CD14-positive monocyte (primary cell): ENCODE measurements around the gene HMGN5. TPM values are rescaled to one million over a fixed set of nuclear protein-coding genes. Genes with fewer than 3 reads are reported as not detected.

Source experiments
- DNase-seq, 3 donors: peaks; one replicate each; pipeline ENCODE4 v3.0.0-alpha.2; 2011 to 2022
- H2AFZ ChIP-seq: 2 replicates; pipeline ENCODE4 v1.6.0; 2012; ENCODE audit warnings: mild to moderate bottlenecking, low read depth, low read length, inconsistent platforms; ENCODE audit not compliant: insufficient read depth, poor library complexity, severe bottlenecking
- H3K27ac ChIP-seq, 2 donors: 1 replicate in 1 of 2; 2 replicates in 1 of 2; pipeline ENCODE4 v1.5.1; 2012 to 2013; ENCODE audit warnings: low read length in 2 of 2, control low read depth in 1 of 2, inconsistent platforms in 1 of 2, low read depth in 1 of 2, mild to moderate bottlenecking in 1 of 2
- H3K27me3 ChIP-seq, 2 donors: one replicate each; pipeline versions ENCODE4 v1.6.0 to v1.6.1; 2011 to 2013; ENCODE audit warnings: low read length in 2 of 2; ENCODE audit not compliant: control insufficient read depth in 2 of 2, insufficient read depth in 2 of 2
- H3K36me3 ChIP-seq, 2 donors: replicated peaks in 1 of 2; 1 replicate in 1 of 2; 2 replicates in 1 of 2; pipeline versions ENCODE4 v1.5.1 to v1.6.1; 2012 to 2013; ENCODE audit warnings: low read length in 2 of 2, control low read depth in 1 of 2, inconsistent platforms in 1 of 2, mild to moderate bottlenecking in 1 of 2; ENCODE audit not compliant: insufficient read depth in 2 of 2, control insufficient read depth in 1 of 2
- H3K4me1 ChIP-seq, 2 donors: 1 replicate in 1 of 2; 2 replicates in 1 of 2; pipeline versions ENCODE4 v1.5.1 to v1.6.1; 2012 to 2013; ENCODE audit warnings: low read length in 2 of 2, control low read depth in 1 of 2, inconsistent platforms in 1 of 2, mild to moderate bottlenecking in 1 of 2, moderate library complexity in 1 of 2; ENCODE audit not compliant: insufficient read depth in 2 of 2, control insufficient read depth in 1 of 2
- H3K4me2 ChIP-seq: replicated peaks from 2 replicates; pipeline ENCODE3; 2012; ENCODE audit warnings: low read length, moderate library complexity, mild to moderate bottlenecking; ENCODE audit not compliant: poor library complexity, severe bottlenecking; ENCODE audit errors: extremely low read depth
- H3K4me3 ChIP-seq, 3 experiments: fragments of 200-600 bp in 1 of 3; sonication (generic) in 1 of 3; replicated peaks in 1 of 3; 1 replicate in 2 of 3; 2 replicates in 1 of 3; pipeline ENCODE4 v1.5.1; 2011 to 2013; ENCODE audit warnings: low read length in 3 of 3, mild to moderate bottlenecking in 3 of 3, control low read depth in 2 of 3, low read depth in 2 of 3, inconsistent platforms in 1 of 3, moderate library complexity in 1 of 3
- H3K79me2 ChIP-seq: 2 replicates; pipeline ENCODE4 v1.6.0; 2012; ENCODE audit warnings: mild to moderate bottlenecking, control low read depth, inconsistent platforms, low read length, moderate library complexity; ENCODE audit not compliant: insufficient read depth
- H3K9ac ChIP-seq: 2 replicates; pipeline ENCODE4 v1.6.0; 2017; ENCODE audit warnings: low read length, mild to moderate bottlenecking; ENCODE audit not compliant: insufficient read depth, poor library complexity, severe bottlenecking
- H3K9me3 ChIP-seq, 2 donors: replicated peaks in 1 of 2; 1 replicate in 1 of 2; 2 replicates in 1 of 2; pipeline versions ENCODE4 v1.5.1 to v1.6.1; 2012 to 2013; ENCODE audit warnings: low read length in 2 of 2, control low read depth in 1 of 2; ENCODE audit not compliant: control insufficient read depth in 1 of 2, insufficient read depth in 1 of 2
- H4K20me1 ChIP-seq: 2 replicates; pipeline ENCODE4 v1.6.0; 2012; ENCODE audit warnings: mild to moderate bottlenecking, low read length, control low read depth, moderate library complexity; ENCODE audit not compliant: insufficient read depth
- H3K27ac Mint-ChIP-seq, 7 donors: one replicate each; pipeline ENCODE4 v1.8.0; 2020; ENCODE audit warnings: mild to moderate bottlenecking in 7 of 7, mixed read lengths in 7 of 7, moderate library complexity in 6 of 7, inconsistent platforms in 2 of 7
- H3K27me3 Mint-ChIP-seq, 3 donors: one replicate each; pipeline ENCODE4 v1.8.0; 2021 to 2022; ENCODE audit warnings: low read depth in 3 of 3, mild to moderate bottlenecking in 3 of 3, mixed read lengths in 3 of 3, moderate library complexity in 3 of 3, inconsistent platforms in 1 of 3
- H3K36me3 Mint-ChIP-seq, 2 donors: one replicate each; pipeline ENCODE4 v1.8.0; 2020; ENCODE audit warnings: mixed read lengths in 2 of 2, inconsistent platforms in 1 of 2, mild to moderate bottlenecking in 1 of 2
- H3K4me1 Mint-ChIP-seq: one replicate; pipeline ENCODE4 v1.8.0; 2020; ENCODE audit warnings: mild to moderate bottlenecking, mixed read lengths
- H3K4me3 Mint-ChIP-seq, 2 donors: one replicate each; pipeline ENCODE4 v1.8.0; 2020; ENCODE audit warnings: mild to moderate bottlenecking in 2 of 2, mixed read lengths in 2 of 2, moderate library complexity in 1 of 2
- H3K9me3 Mint-ChIP-seq, 7 donors: one replicate each; pipeline ENCODE4 v1.8.0; 2020 to 2022; ENCODE audit warnings: mixed read lengths in 7 of 7, mild to moderate bottlenecking in 6 of 7, moderate library complexity in 6 of 7, inconsistent platforms in 2 of 7
- WGBS: methylation state at CpG from one replicate; pipeline ENCODE4 v1.1.5; 2013; ENCODE audit warnings: missing lambda C conversion rate; ENCODE audit not compliant: insufficient coverage; 5-methylcytosine and 5-hydroxymethylcytosine counted together
- intact Hi-C, 2 donors: fragments of 100-400 bp; cut with micrococcal nuclease; formaldehyde crosslinking; loops; one replicate each; pipeline versions ENCODE4 v1.15.0 to v1.15.1; 2023
- polyA plus RNA-seq, 3 donors: library from polyadenylated mRNA; depleted of rRNA in 1 of 3; unstranded in 2 of 3; stranded (reverse) in 1 of 3; fragments of 300-500 nt in 2 of 3; fragments of >200 nt in 1 of 3; fragmentation: Illumina TruSeq in 2 of 3; gene quantifications; 1 replicate in 2 of 3; 2 replicates in 1 of 3; pipeline ENCODE4 v1.2.3, GENCODE V29; 2012 to 2021
- TF ChIP-seq, protein P1 (sequence below): fragments of 200-600 bp; IDR thresholded peaks from one replicate; pipeline ENCODE4 v1.8.0; 2022; ENCODE audit warnings: antibody characterized with exemption, mild to moderate bottlenecking

Gene HMGN5
- polyA plus RNA-seq, 3 donors, result 0.20 to 0.86 TPM; not detected in 1

DNA sequence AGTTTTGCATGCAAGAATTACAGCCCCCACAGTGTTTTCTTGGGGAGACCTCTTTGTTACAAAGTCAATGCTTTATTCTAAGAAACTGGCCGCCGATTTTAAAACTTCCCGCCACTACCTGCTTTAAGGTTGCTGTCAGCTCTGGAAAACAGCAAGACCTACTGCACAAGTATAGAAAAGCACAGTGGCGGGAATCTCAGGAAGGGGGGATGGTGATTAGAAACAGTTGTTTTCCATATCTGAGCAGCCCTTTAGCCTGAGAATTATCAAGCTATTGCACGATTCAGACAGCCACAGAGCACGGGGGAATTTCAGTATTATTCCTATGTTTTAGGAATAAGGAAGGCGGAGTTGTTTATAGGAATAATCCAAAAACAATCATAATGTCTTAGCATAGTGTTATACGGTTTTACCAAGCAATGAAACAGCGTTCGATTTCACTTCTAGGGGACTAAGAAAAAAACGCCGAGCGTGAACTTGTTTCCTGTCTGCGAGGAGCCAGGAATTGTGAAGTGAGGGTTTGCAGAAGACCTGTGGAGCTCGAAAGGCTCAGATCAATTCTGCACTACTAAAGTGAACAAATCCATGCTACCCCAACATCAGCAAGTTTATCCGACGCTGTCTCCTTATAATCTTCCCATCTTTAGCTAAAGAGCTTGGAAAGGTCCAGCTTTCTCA is 81.3 kb downstream of the HMGN5 start:
- H3K27ac ChIP-seq, result peak overlapping the region in 1 of 2 donors; percentile 25
- H3K4me2 ChIP-seq, result peak overlapping the region; percentile 88
- Mint-ChIP-seq H3K4me3 (peak overlapping the region; percentile 91 to 97), H3K27ac (peak overlapping the region in 2 of 7 donors; percentile 54 to 71), H3K9me3 (peaks cover 0 to 4% (median 0%) of the 10 kb centered on the region in 7 donors), H3K27me3 (peaks cover 6 to 16% (median 7%) of the 10 kb centered on the region in 3 donors), H3K4me1 (peaks cover 18% of the 10 kb centered on the region), H3K36me3 (no peaks in the 10 kb centered on the region)
- peak overlapping the region; percentile 87 for H2AFZ ChIP-seq
- H4K20me1 ChIP-seq, result no peaks in the 10 kb centered on the region
- DNase-seq, result no peak
- TF ChIP-seq, protein P1, sequence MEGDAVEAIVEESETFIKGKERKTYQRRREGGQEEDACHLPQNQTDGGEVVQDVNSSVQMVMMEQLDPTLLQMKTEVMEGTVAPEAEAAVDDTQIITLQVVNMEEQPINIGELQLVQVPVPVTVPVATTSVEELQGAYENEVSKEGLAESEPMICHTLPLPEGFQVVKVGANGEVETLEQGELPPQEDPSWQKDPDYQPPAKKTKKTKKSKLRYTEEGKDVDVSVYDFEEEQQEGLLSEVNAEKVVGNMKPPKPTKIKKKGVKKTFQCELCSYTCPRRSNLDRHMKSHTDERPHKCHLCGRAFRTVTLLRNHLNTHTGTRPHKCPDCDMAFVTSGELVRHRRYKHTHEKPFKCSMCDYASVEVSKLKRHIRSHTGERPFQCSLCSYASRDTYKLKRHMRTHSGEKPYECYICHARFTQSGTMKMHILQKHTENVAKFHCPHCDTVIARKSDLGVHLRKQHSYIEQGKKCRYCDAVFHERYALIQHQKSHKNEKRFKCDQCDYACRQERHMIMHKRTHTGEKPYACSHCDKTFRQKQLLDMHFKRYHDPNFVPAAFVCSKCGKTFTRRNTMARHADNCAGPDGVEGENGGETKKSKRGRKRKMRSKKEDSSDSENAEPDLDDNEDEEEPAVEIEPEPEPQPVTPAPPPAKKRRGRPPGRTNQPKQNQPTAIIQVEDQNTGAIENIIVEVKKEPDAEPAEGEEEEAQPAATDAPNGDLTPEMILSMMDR, result no peak
- intact Hi-C loops, result loop anchor here in 1 of 2 donors (10.0 kb wide), 1 partner anchor 316 kb away; the partner anchor contains the start of gene BRWD3
- no peaks in the 10 kb centered on the region for H3K9me3 ChIP-seq
- peaks cover 15 to 17% of the 10 kb centered on the region in 2 donors for H3K27me3 ChIP-seq
- H3K4me1 ChIP-seq, result peaks cover 14 to 16% of the 10 kb centered on the region in 2 donors
- H3K9ac ChIP-seq, result peak overlapping the region; percentile 20
- WGBS, result no CpG with 5 or more reads among the region's 17 CpGs
- H3K4me3 ChIP-seq, result peak overlapping the region; percentile 52 to 86 (median 79)
- H3K79me2 ChIP-seq, result no peaks in the 10 kb centered on the region
- H3K36me3 ChIP-seq, result no peaks in the 10 kb centered on the region

DNA sequence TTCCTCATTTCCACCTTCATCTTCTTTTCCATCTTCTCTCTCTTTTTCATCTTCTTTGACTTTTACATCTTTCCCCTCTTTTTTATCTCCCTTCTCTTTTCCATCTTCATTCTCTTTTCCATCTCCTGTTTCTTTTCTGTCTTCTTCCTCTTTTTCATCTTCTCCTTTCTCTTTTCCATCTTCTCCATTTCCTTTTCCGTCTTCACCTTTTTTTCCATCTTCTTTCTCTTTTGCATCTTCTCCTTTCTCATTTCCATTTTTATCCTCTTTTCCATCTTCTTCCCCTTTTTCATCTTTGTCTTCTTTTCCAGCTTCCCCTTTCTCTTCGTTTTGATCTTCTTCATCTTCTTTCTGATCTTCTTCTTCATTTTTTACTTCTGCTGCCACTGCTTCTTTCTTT is 87.0 kb downstream of the HMGN5 start:
- Histone ChIP-seq H3K9me3 (no peaks in the 10 kb centered on the region), H4K20me1 (no peaks in the 10 kb centered on the region), H3K27me3 (no peaks in the 10 kb centered on the region), H3K4me1 (peaks cover 0 to 3% of the 10 kb centered on the region in 2 donors), H3K79me2 (no peaks in the 10 kb centered on the region), H3K27ac (no peak overlapping the region), H2AFZ (no peak overlapping the region), H3K4me3 (no peak overlapping the region), H3K36me3 (no peaks in the 10 kb centered on the region), H3K4me2 (no peak overlapping the region), H3K9ac (no peak overlapping the region)
- intact Hi-C loops, result no loop called here
- Mint-ChIP-seq H3K27me3 (no peaks in the 10 kb centered on the region), H3K36me3 (no peaks in the 10 kb centered on the region), H3K4me1 (peaks cover 7% of the 10 kb centered on the region), H3K9me3 (peaks cover 0 to 3% (median 0%) of the 10 kb centered on the region in 7 donors), H3K27ac (no peak overlapping the region), H3K4me3 (no peak overlapping the region)
- no peak for DNase-seq
- TF ChIP-seq, protein P1, result no peak
- WGBS, result 25% methylated on average over 2 of the region's 2 CpGs
